NCI-H1417 treated with DMSO at 0.1 percent for 48 hours (cell line): ENCODE measurements around the gene ARHGAP18.
"Not testable (repeated sequence)": the region's sequence is repeated elsewhere in the genome, so short reads cannot be mapped to it uniquely, and the experiment has no call there.

Experiments
- DNase-seq: peaks from one replicate; lab custom pipeline; 2025; lab: John Stamatoyannopoulos, UW

Gene ARHGAP18

DNA sequence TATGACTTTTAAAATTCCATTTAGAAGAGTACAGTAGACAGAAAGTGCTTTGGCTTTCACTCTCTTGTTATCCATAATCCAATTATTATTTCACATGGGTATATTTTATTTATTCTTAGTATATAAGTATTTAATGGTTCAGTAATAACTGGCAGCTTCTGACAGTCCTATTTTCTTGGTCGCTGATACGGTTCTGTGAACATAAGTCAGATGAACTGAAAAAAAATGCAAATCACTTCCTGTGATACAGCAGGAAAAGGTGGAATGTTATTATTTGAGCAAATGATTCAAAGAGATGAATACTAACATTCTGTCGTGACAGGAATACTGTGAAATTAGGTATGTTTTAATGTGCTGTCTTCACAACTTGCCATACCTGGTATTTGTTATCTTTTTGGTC lies 132.3 kb downstream of the ARHGAP18 start:
- no peak for DNase-seq

GRCh38 chr6:129576456-129576855 lies 133.5 kb downstream of the ARHGAP18 start:
- no peak for DNase-seq

- no peak for DNase-seq
These were observed 134.4 kb downstream of the ARHGAP18 start for GRCh38 chr6:129575378-129576118.

DNA sequence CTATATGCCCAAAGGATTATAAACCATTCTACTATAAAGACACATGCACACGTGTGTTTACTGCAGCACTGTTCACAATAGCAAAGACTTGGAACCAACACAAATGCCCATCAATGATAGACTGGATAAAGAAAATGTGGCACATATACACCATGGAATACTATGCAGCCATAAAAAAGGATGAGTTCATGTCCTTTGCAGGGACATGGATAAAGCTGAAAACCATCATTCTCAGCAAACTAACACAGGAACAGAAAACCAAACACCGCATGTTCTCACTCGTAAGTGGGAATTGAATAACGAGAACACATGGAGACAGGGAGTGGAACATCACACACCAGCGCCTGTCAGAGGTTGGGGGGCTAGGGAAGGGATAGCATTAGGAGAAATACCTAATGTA lies 135.4 kb downstream of the ARHGAP18 start:
- DNase-seq, result not testable (repeated sequence)

DNA sequence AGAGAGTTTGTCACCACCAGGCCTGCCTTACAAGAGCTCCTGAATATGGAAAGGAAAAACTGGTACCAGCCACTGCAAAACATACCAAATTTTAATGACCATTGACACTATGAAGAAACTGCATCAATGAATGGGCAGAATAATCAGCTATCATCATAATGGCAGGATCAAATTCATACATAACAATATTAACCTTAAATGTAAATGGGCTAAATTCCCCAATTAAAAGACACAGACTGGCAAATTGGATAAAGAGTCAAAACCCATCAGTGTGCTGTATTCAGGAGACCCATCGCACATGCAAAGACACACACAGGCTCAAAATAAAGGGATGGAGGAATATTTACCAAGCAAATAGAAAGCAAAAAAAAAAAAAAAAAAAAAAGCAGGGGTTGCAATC lies 139.0 kb downstream of the ARHGAP18 start:
- not testable (repeated sequence) for DNase-seq

DNA sequence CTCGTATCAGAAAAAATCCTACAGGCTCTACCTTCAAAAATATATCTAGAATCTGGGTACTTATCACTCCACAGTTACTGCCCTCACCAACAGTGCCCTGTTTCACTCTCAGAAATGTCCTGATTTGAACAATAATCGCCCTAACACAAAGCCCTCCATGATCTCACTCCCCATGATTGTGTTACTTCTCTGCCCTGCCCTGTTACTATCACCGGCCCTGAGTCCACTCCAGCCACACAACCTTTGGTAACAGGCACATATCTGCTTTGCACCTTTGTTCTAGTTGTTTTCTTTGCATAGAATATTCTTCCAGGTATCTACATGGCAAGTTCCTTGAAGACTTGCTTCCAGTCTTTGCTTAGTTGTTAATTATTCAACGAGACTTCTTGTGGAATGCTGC lies 142.0 kb downstream of the ARHGAP18 start:
- DNase-seq, result no peak

- DNase-seq, result no peak
These were observed 142.6 kb downstream of the ARHGAP18 start for GRCh38 chr6:129567374-129567773.

DNA sequence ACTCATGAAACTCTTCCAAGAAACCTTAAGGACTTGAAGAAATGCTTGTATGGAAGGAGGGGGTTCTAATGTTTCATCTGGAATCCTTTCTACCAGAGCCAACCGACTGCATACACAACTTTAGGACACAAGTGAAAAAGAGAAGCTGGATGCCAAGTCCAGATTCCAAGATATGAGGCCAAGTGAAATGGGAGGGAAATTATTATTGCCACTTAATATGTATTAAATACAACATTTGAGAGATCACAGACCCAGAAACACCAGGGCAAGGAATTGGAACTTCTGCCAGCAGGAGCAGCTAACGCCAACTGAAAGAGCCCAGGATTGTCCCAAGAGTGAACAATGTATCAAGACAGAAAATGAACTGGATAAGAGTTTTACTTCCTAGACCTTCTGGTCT lies 144.2 kb downstream of the ARHGAP18 start:
- DNase-seq, result no peak

DNA sequence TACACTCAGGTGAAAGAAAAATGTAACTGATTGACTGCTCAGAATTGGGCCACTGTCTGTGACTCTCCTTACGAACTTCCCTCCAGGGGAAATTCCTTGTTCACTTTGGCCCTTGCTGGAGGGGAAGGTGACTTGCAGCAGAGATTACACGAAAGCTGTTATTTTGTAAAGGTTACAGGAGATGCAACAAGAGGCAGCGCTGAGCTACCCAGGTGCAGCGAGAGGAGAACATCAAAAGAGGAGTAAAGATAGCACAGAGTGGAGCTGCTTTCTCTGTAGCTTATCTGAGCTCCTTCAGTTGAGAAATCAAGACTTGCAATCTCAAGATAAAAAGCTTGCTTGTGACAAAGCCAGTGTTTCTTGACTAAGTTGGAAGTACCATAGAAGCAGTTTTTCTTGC lies 144.6 kb downstream of the ARHGAP18 start:
- no peak for DNase-seq

DNA sequence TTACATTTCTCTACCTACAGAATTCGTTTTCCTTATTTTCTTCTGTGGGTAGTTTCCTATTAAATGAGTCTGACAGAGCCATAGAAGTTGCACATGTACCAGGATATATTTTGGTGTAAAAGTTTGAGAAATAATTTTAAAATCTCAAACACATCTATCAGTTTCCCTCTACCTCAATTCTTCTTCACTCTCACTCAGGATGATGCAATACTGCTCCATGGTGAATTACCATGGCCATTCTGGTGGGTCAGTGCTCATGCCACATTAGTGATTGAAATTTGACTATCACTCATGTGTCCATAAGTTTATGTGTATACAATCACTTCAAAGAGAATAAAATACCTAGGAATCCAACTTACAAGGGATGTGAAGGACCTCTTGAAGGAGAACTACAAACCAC lies 151.7 kb downstream of the ARHGAP18 start:
- DNase-seq, result no peak

GRCh38 chr6:129555206-129555832 lies 154.7 kb downstream of the ARHGAP18 start:
- DNase-seq, result no peak

GRCh38 chr6:129552413-129552812 lies 157.6 kb downstream of the ARHGAP18 start:
- no peak for DNase-seq

DNA sequence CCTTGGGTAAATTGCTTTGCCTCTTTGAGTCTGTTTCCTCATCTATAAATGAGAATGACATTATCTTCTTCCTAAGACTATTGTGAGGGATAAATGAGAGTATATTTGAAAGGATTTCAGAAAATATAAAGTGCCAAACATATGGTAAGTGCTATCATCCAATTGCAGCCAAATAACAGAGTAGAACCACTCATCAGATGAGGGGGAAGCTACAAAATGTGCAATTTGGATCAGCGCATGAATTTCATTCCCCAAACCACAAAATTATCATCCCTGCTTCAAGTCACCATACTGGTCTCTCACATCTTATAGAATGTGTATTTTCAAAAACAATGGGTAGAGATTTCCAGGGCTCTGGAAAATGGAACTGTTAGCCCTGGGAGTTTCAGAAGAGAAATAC lies 158.5 kb downstream of the ARHGAP18 start:
- DNase-seq, result no peak

DNA sequence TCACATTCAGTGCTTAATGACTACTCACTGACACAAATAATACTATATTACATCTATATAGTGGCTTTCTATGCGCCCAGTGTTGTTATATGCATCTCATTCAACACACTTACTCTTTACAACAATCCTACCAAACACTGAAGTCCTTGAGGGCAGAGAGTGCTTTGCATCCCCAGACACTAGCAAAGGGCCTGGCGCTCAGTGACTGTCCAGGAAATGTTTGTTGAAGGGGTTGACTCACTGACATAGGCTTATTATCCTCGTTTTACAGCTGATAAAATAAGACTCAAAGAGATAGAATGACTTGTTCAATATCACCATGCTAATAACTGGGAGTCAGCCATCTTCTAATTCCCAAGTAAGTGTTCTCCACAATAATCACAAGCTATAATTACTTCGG lies 163.3 kb downstream of the ARHGAP18 start:
- DNase-seq, result no peak

DNA sequence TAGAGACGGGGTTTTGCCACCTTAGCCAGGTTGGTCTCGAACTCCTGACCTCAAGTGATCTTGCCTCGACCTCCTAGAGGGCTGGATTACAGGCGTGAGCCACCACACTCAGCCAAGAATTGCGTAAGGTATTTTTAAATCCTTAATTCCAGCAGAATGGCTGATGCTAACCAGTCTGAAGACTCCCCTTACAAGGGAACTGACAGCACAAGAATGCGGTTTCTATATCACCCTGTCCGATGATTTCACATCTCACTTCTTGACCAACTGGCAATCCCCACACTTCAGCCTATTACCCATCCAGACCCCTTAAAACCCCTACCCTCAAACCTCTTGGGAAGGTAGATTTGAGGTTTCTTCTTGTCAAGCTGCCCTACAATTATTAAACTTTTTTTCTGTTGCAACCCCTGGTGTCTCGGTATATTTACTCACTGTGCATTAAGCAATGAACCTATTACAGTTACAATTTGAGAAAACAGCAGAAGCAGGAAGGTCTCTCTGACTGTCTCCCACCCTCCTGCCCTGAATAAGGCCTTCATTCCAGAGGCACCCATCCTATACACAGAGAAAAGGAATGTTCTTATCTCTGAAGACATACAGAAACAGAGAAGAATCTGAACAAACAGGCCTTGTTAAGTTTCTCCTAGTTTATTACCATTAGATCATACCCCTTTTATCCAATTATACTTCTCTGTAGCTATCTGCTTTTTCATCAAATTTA lies 164.9 kb downstream of the ARHGAP18 start:
- no peak for DNase-seq

GRCh38 chr6:129543981-129544380 lies 166.0 kb downstream of the ARHGAP18 start:
- DNase-seq, result no peak

- DNase-seq, result no peak
These were observed 167.3 kb downstream of the ARHGAP18 start for GRCh38 chr6:129542705-129543104.

GRCh38 chr6:129539032-129539431 lies 170.9 kb downstream of the ARHGAP18 start:
- no peak for DNase-seq

GRCh38 chr6:129536271-129536670 lies 173.7 kb downstream of the ARHGAP18 start:
- no peak for DNase-seq

- no peak for DNase-seq
These were observed 175.1 kb downstream of the ARHGAP18 start for GRCh38 chr6:129534926-129535325.
